GM12878 (cell line): ENCODE results near the gene UBA5. TPM values are rescaled to one million over a fixed set of nuclear protein-coding genes. Genes with fewer than 3 reads are reported as not detected.

Source experiments
- ATAC-seq: fragments of 200-7000 bp; cut with Tn5 transposase; 3 replicates; pipeline ENCODE4 v1.9.1; 2020; ENCODE audit warnings: mild to moderate bottlenecking, moderate library complexity
- Bru-seq: library from RNA; stranded (reverse); fragments of 400-500 nt; gene quantifications from one replicate; lab custom pipeline; 2021; lab: Mats Ljungman, UMichigan
- BruChase-seq, 2 experiments: library from RNA; stranded (reverse); fragments of 400-500 nt; gene quantifications; one replicate each; lab custom pipeline; 2021; lab: Mats Ljungman, UMichigan
- BruUV-seq: library from RNA; stranded (reverse); fragments of 400-500 nt; replicated peaks from 2 replicates; lab custom pipeline; 2021; lab: Mats Ljungman, UMichigan
- CTCF ChIA-PET: fragments of 300-600 bp; sonication (Branson Sonifier 250); formaldehyde crosslinking; extraction: SDS; loops from one replicate; lab custom pipeline; 2021; ENCODE audit warnings: inconsistent platforms; lab: Yijun Ruan, JAX
- POLR2A ChIA-PET: fragments of 350-600 bp; formaldehyde crosslinking; extraction: SDS; loops from one replicate; lab custom pipeline; 2021; ENCODE audit warnings: inconsistent platforms; lab: Charles Lee
- RAD21 ChIA-PET: fragments of 300-600 bp; sonication (Branson Sonifier 250); formaldehyde crosslinking; loops from one replicate; lab custom pipeline; 2023; ENCODE audit warnings: antibody characterized with exemption; ENCODE audit not compliant: unreplicated experiment; lab: Charles Lee
- SMC1A ChIA-PET: fragments of 300-600 bp; sonication (Branson Sonifier 250); formaldehyde crosslinking; loops from one replicate; lab custom pipeline; 2023; ENCODE audit not compliant: unreplicated experiment, uncharacterized antibody; lab: Charles Lee
- DNase-seq: peaks from one replicate; pipeline ENCODE4 v3.0.0-alpha.2; 2011; ENCODE audit warnings: low read depth, low spot score
- FAIRE-seq: peaks from 3 replicates; lab custom pipeline; 2011; peaks lifted over from hg19 to GRCh38; lab: Jason Lieb, UNC
- H2AFZ ChIP-seq: 2 replicates; pipeline ENCODE4 v1.6.0; 2011; ENCODE audit warnings: low read depth, low read length, control low read depth; ENCODE audit not compliant: control insufficient read depth
- H3K27ac ChIP-seq: 2 replicates; pipeline ENCODE4 v1.5.1; 2011; ENCODE audit warnings: control low read depth; ENCODE audit not compliant: control insufficient read depth, insufficient read depth
- H3K27me3 ChIP-seq, 2 experiments: replicated peaks in 1 of 2; 2 replicates each; pipeline versions ENCODE4 v1.6.0 to v1.6.1; 2011; ENCODE audit warnings: low read length in 1 of 2; ENCODE audit not compliant: control insufficient read depth in 2 of 2, insufficient read depth in 2 of 2
- H3K36me3 ChIP-seq, 2 experiments: 2 replicates each; pipeline ENCODE4 v1.5.1; 2011; ENCODE audit warnings: low read length in 1 of 2; ENCODE audit not compliant: control insufficient read depth in 2 of 2, insufficient read depth in 2 of 2
- H3K4me1 ChIP-seq: 2 replicates; pipeline ENCODE4 v1.6.1; 2011; ENCODE audit warnings: mild to moderate bottlenecking, low read length, moderate library complexity, mixed read lengths; ENCODE audit not compliant: control insufficient read depth, insufficient read depth
- H3K4me2 ChIP-seq: 2 replicates; pipeline ENCODE4 v1.6.0; 2011; ENCODE audit warnings: control low read depth; ENCODE audit not compliant: control insufficient read depth, insufficient read depth
- H3K4me3 ChIP-seq: fragments of 200-600 bp; sonication (generic); 2 replicates; pipeline ENCODE4 v1.5.1; 2016
- H3K79me2 ChIP-seq: 2 replicates; pipeline ENCODE4 v1.6.0; 2011; ENCODE audit warnings: low read length; ENCODE audit not compliant: control insufficient read depth, insufficient read depth
- H3K9ac ChIP-seq: 2 replicates; pipeline ENCODE4 v1.8.0; 2011; ENCODE audit warnings: low read length, control low read depth, mixed read lengths; ENCODE audit not compliant: control insufficient read depth, insufficient read depth
- H3K9me3 ChIP-seq: replicated peaks from 3 replicates; pipeline ENCODE4 v1.5.1; 2011; ENCODE audit warnings: mild to moderate bottlenecking, low read length; ENCODE audit not compliant: control insufficient read depth, insufficient read depth
- H4K20me1 ChIP-seq: 2 replicates; pipeline ENCODE4 v1.6.0; 2011; ENCODE audit not compliant: control insufficient read depth, insufficient read depth
- CEBPZ ChIP-seq: fragments of 150-350 bp; IDR thresholded peaks from 2 replicates; pipeline ENCODE4 v1.6.1; 2016; ENCODE audit warnings: low read depth, low read length
- CTCF ChIP-seq, 3 experiments: IDR thresholded peaks in 2 of 3; conservative IDR thresholded peaks in 1 of 3; 2 replicates each; pipeline ENCODE4 v1.5.1; 2011; ENCODE audit warnings: low read depth in 3 of 3, low read length in 3 of 3, mild to moderate bottlenecking in 3 of 3, control low read depth in 2 of 3, moderate library complexity in 2 of 3, inconsistent platforms in 1 of 3, mixed read lengths in 1 of 3; ENCODE audit not compliant: control insufficient read depth in 2 of 3, insufficient read depth in 1 of 3; ENCODE audit errors: extremely low read depth in 1 of 3
- HDAC6 ChIP-seq: fragments of 200-600 bp; sonication (generic); IDR thresholded peaks from one replicate; pipeline ENCODE4 v1.8.0; 2017; ENCODE audit warnings: antibody characterized with exemption; ENCODE audit not compliant: unreplicated experiment
- LARP7 ChIP-seq: fragments of 450-650 bp; IDR thresholded peaks from 2 replicates; pipeline ENCODE4 v1.6.1; 2017; ENCODE audit warnings: mild to moderate bottlenecking
- NBN ChIP-seq: fragments of 450-650 bp; IDR thresholded peaks from 2 replicates; pipeline ENCODE4 v1.6.1; 2016
- NFYA ChIP-seq: IDR thresholded peaks from 2 replicates; pipeline ENCODE4 v1.6.1; 2011; ENCODE audit warnings: low read depth, mild to moderate bottlenecking, low read length, improper control_type of control experiment, borderline replicate concordance
- PKNOX1 ChIP-seq: fragments of 450-650 bp; IDR thresholded peaks from 2 replicates; pipeline ENCODE4 v1.6.1; 2016; ENCODE audit warnings: mild to moderate bottlenecking
- RB1 ChIP-seq: fragments of 450-650 bp; formaldehyde crosslinking; IDR thresholded peaks from 2 replicates; pipeline ENCODE4 v1.6.1; 2017; ENCODE audit warnings: mild to moderate bottlenecking, borderline replicate concordance
- RCOR1 ChIP-seq: conservative IDR thresholded peaks from 2 replicates; pipeline ENCODE4 v1.6.1; 2012; ENCODE audit warnings: low read depth, low read length, improper control_type of control experiment
- SIX5 ChIP-seq: IDR thresholded peaks from 2 replicates; pipeline ENCODE4 v1.6.1; 2011; ENCODE audit warnings: mild to moderate bottlenecking, low read depth, low read length, moderate library complexity; ENCODE audit not compliant: severe bottlenecking
- SUZ12 ChIP-seq: fragments of 200-600 bp; sonication (generic); IDR thresholded peaks from one replicate; pipeline ENCODE4 v1.6.1; 2018; ENCODE audit warnings: antibody characterized with exemption, mild to moderate bottlenecking; ENCODE audit not compliant: unreplicated experiment
- WGBS: methylation state at CpG from one replicate; pipeline ENCODE4 v1.1.6; 2016; ENCODE audit warnings: low lambda C conversion rate; ENCODE audit not compliant: insufficient replicate concordance, insufficient coverage; ENCODE audit errors: missing lambda C conversion rate; 5-methylcytosine and 5-hydroxymethylcytosine counted together
- in situ Hi-C: fragments of 300-500 bp; cut with MboI; formaldehyde crosslinking; loops from 9 replicates; pipeline ENCODE4 v1.14.3; 2018; ENCODE audit warnings: mixed read lengths
- intact Hi-C: fragments of 100-400 bp; cut with micrococcal nuclease; formaldehyde crosslinking; loops from one replicate; pipeline ENCODE4 v1.14.2; 2022; ENCODE audit not compliant: unreplicated experiment
- long read RNA-seq, 2 experiments: library from polyadenylated mRNA; unstranded; transcript quantifications; one replicate each; pipeline ENCODE4 v2.0.0, GENCODE V29; 2019 to 2020
- polyA minus RNA-seq, 3 experiments: library from RNA; depleted of rRNA, polyadenylated mRNA; stranded (reverse); fragments of >200 nt; gene quantifications; 2 replicates each; pipeline ENCODE4 v1.2.3, GENCODE V29; 2011
- polyA plus RNA-seq, 11 experiments: library from polyadenylated mRNA; depleted of rRNA in 4 of 11; unstranded in 6 of 11; stranded (reverse) in 5 of 11; fragments of >200 nt; fragmentation: Nextera tagmentation in 4 of 11; fragmentation: Illumina TruSeq in 1 of 11; extraction: Ambion mirVana in 4 of 11; extraction: Trizol in 1 of 11; gene quantifications; 1 replicate in 1 of 11; 2 replicates in 10 of 11; pipeline versions ENCODE4 v1.2.1 to v1.2.3, GENCODE V29; 2011 to 2016; ENCODE audit warnings: inconsistent platforms in 2 of 11, missing spikeins in 2 of 11, low read depth in 1 of 11
- total RNA-seq, 4 experiments: library from RNA; depleted of rRNA in 3 of 4; stranded (reverse); fragments of >200 nt in 3 of 4; fragmentation: Illumina TruSeq in 1 of 4; extraction: Trizol in 1 of 4; gene quantifications; 2 replicates each; pipeline versions ENCODE4 v1.2.1 to v1.2.3, GENCODE V29; 2013 to 2021

UBA5 gene
- total RNA-seq (2013; cell fraction: nucleolus; rRNA removed) = 127 and 139 TPM in 2 replicates
- total RNA-seq (2014; rRNA removed) (51.0 and 53.8 TPM in 2 replicates), total RNA-seq (2014; rRNA removed; fragmentation: Illumina TruSeq; extraction: Trizol) (29.2 and 29.4 TPM in 2 replicates), total RNA-seq (2021) (31.9 and 33.6 TPM in 2 replicates), polyA plus RNA-seq (2011; rRNA removed) (62.1 and 91.4 TPM in 2 replicates), polyA plus RNA-seq (2014; fragmentation: Illumina TruSeq; extraction: Trizol) (33.8 and 41.1 TPM in 2 replicates), polyA plus RNA-seq (2014; fragmentation: Nextera tagmentation; extraction: Ambion mirVana) (10 to 100 TPM; 10.2 to 16.7 TPM), polyA plus RNA-seq (2014; rRNA removed) (53.6 and 55.5 TPM in 2 replicates), polyA plus RNA-seq (2016; fragmentation: Nextera tagmentation; extraction: Ambion mirVana) (10 to 100 TPM; 54.5 to 60.0 TPM), polyA minus RNA-seq (2011; rRNA and poly(A)+ RNA removed) (27.5 and 37.8 TPM in 2 replicates), Bru-seq, nascent RNA (percentile 90 among the genes with signal in this experiment), BruChase-seq, experiment 1, labeled RNA remaining after a 6-hour chase (percentile 93 among the genes with signal in this experiment), BruChase-seq, experiment 2, labeled RNA remaining after a 2-hour chase (percentile 96 among the genes with signal in this experiment)
- polyA plus RNA-seq (2011; ENCODE audit: low read depth) = 17.9 TPM
- polyA plus RNA-seq (2011; cell fraction: cytosol; rRNA removed) = 26.5 and 31.8 TPM in 2 replicates
- 77.0 and 92.6 TPM in 2 replicates for polyA plus RNA-seq (2011; cell fraction: nucleus; rRNA removed)
- 33.2 and 40.2 TPM in 2 replicates for polyA plus RNA-seq (2012)
- polyA minus RNA-seq (2011; cell fraction: cytosol; rRNA and poly(A)+ RNA removed) = 39.3 and 43.3 TPM in 2 replicates
- polyA minus RNA-seq (2011; cell fraction: nucleus; rRNA and poly(A)+ RNA removed) = 95.4 and 154 TPM in 2 replicates
- long read RNA-seq, experiment 1, transcript UBA5-202 (12 exons, 3,705 nt) = major isoform, 52 of 58 reads
- long read RNA-seq, experiment 1, partial matches to known transcripts = 2 of 58 reads
- long read RNA-seq, experiment 1, other reads (novel, unspliced or antisense) = 4 of 58 reads
- long read RNA-seq, experiment 2, transcript UBA5-202 (12 exons, 3,705 nt) = major isoform, 28 of 42 reads
- long read RNA-seq, experiment 2, partial matches to known transcripts = 9 of 42 reads
- long read RNA-seq, experiment 2, other reads (novel, unspliced or antisense) = 3 of 42 reads

- in situ Hi-C loops (no loop called here), intact Hi-C loops (no loop called here)
- CTCF ChIA-PET = interaction anchor here (0.7 to 4.2 kb wide), 8 partner anchors 9 to 124 kb away, joined by 3 to 27 read pairs (median 4); partner anchors contain the start of gene NPHP3
- Histone ChIP-seq H3K36me3 (no peaks in the 10 kb centered on the region; a peak in 1 of 4 replicates), H3K4me1 (no peaks in the 10 kb centered on the region), H3K79me2 (peaks cover 55% of the 10 kb centered on the region), H3K4me3 (peak within 1 kb of the TSS; percentile 99), H3K4me2 (peak within 1 kb of the TSS; percentile 97), H4K20me1 (no peaks in the 10 kb centered on the region), H3K9ac (peak within 1 kb of the TSS; percentile 90), H3K9me3 (no peaks in the 10 kb centered on the region), H3K27ac (peak within 1 kb of the TSS; percentile 89), H3K27me3 (no peaks in the 10 kb centered on the region), H2AFZ (peak within 1 kb of the TSS; percentile 84)
- POLR2A ChIA-PET = interaction anchor here (1.0 to 1.5 kb wide), 2 partner anchors 243 kb away, joined by 3 to 5 read pairs; partner anchors contain the start of gene DNAJC13
- RAD21 ChIA-PET = interaction anchor here (0.8 to 2.4 kb wide), 3 partner anchors 66 to 381 kb away, joined by 3 to 7 read pairs (median 4); no protein-coding TSS in a partner anchor
- SMC1A ChIA-PET = interaction anchor here (0.6 to 2.8 kb wide), 5 partner anchors 10 to 968 kb away, joined by 3 to 8 read pairs (median 4); no protein-coding TSS in a partner anchor
- WGBS = under 1% methylated on average over 60 of the region's 64 CpGs
- no TSS peak for BruUV-seq
- ATAC-seq = peak; percentile 85
- FAIRE-seq = no peak
- peak; percentile 30 for DNase-seq
- TF ChIP-seq RB1 (peak; percentile 74; the same call in 1 of the 2 replicates), CTCF (IDR thresholded peaks at IDR 0.05 in 2 of 3, conservative IDR thresholded peaks at IDR 0.05 in 1 of 3; ENCODE audit: control insufficient read depth in 2 of 3, extremely low read depth in 1 of 3, insufficient read depth in 1 of 3, low read depth in 3 of 3, low read length in 3 of 3) (no peak), NBN (peak; percentile 86; the same call in 1 of the 2 replicates), SIX5 (peak; percentile 15), LARP7 (peak; percentile 79), HDAC6 (no peak), SUZ12 (no peak), PKNOX1 (peak; percentile 73), NFYA (no peak), RCOR1 (no peak), CEBPZ (no peak)
Measured at GRCh38 chr3:132660052-132660810, at the start of gene UBA5. TSS of gene UBA5 (plus strand) at chr3:132660329. CDS start at chr3:132660538, 209 bp downstream.
